CD14-positive monocyte (primary cell): Measurements from ENCODE around the gene KRT38. TPM values are rescaled to one million over a fixed set of nuclear protein-coding genes. Genes with fewer than 3 reads are reported as not detected.

Experiments used
- DNase-seq, 3 donors: peaks; one replicate each; pipeline ENCODE4 v3.0.0-alpha.2; 2011 to 2022
- H2AFZ ChIP-seq: 2 replicates; pipeline ENCODE4 v1.6.0; 2012; ENCODE audit warnings: mild to moderate bottlenecking, low read depth, low read length, inconsistent platforms; ENCODE audit not compliant: insufficient read depth, poor library complexity, severe bottlenecking
- H3K27ac ChIP-seq, 2 donors: 1 replicate in 1 of 2; 2 replicates in 1 of 2; pipeline ENCODE4 v1.5.1; 2012 to 2013; ENCODE audit warnings: low read length in 2 of 2, control low read depth in 1 of 2, inconsistent platforms in 1 of 2, low read depth in 1 of 2, mild to moderate bottlenecking in 1 of 2
- H3K27me3 ChIP-seq, 2 donors: one replicate each; pipeline versions ENCODE4 v1.6.0 to v1.6.1; 2011 to 2013; ENCODE audit warnings: low read length in 2 of 2; ENCODE audit not compliant: control insufficient read depth in 2 of 2, insufficient read depth in 2 of 2
- H3K36me3 ChIP-seq, 2 donors: replicated peaks in 1 of 2; 1 replicate in 1 of 2; 2 replicates in 1 of 2; pipeline versions ENCODE4 v1.5.1 to v1.6.1; 2012 to 2013; ENCODE audit warnings: low read length in 2 of 2, control low read depth in 1 of 2, inconsistent platforms in 1 of 2, mild to moderate bottlenecking in 1 of 2; ENCODE audit not compliant: insufficient read depth in 2 of 2, control insufficient read depth in 1 of 2
- H3K4me1 ChIP-seq, 2 donors: 1 replicate in 1 of 2; 2 replicates in 1 of 2; pipeline versions ENCODE4 v1.5.1 to v1.6.1; 2012 to 2013; ENCODE audit warnings: low read length in 2 of 2, control low read depth in 1 of 2, inconsistent platforms in 1 of 2, mild to moderate bottlenecking in 1 of 2, moderate library complexity in 1 of 2; ENCODE audit not compliant: insufficient read depth in 2 of 2, control insufficient read depth in 1 of 2
- H3K4me2 ChIP-seq: replicated peaks from 2 replicates; pipeline ENCODE3; 2012; ENCODE audit warnings: low read length, moderate library complexity, mild to moderate bottlenecking; ENCODE audit not compliant: poor library complexity, severe bottlenecking; ENCODE audit errors: extremely low read depth
- H3K4me3 ChIP-seq, 3 experiments: fragments of 200-600 bp in 1 of 3; sonication (generic) in 1 of 3; replicated peaks in 1 of 3; 1 replicate in 2 of 3; 2 replicates in 1 of 3; pipeline ENCODE4 v1.5.1; 2011 to 2013; ENCODE audit warnings: low read length in 3 of 3, mild to moderate bottlenecking in 3 of 3, control low read depth in 2 of 3, low read depth in 2 of 3, inconsistent platforms in 1 of 3, moderate library complexity in 1 of 3
- H3K79me2 ChIP-seq: 2 replicates; pipeline ENCODE4 v1.6.0; 2012; ENCODE audit warnings: mild to moderate bottlenecking, control low read depth, inconsistent platforms, low read length, moderate library complexity; ENCODE audit not compliant: insufficient read depth
- H3K9ac ChIP-seq: 2 replicates; pipeline ENCODE4 v1.6.0; 2017; ENCODE audit warnings: low read length, mild to moderate bottlenecking; ENCODE audit not compliant: insufficient read depth, poor library complexity, severe bottlenecking
- H3K9me3 ChIP-seq, 2 donors: replicated peaks in 1 of 2; 1 replicate in 1 of 2; 2 replicates in 1 of 2; pipeline versions ENCODE4 v1.5.1 to v1.6.1; 2012 to 2013; ENCODE audit warnings: low read length in 2 of 2, control low read depth in 1 of 2; ENCODE audit not compliant: control insufficient read depth in 1 of 2, insufficient read depth in 1 of 2
- H4K20me1 ChIP-seq: 2 replicates; pipeline ENCODE4 v1.6.0; 2012; ENCODE audit warnings: mild to moderate bottlenecking, low read length, control low read depth, moderate library complexity; ENCODE audit not compliant: insufficient read depth
- H3K27ac Mint-ChIP-seq, 7 donors: one replicate each; pipeline ENCODE4 v1.8.0; 2020; ENCODE audit warnings: mild to moderate bottlenecking in 7 of 7, mixed read lengths in 7 of 7, moderate library complexity in 6 of 7, inconsistent platforms in 2 of 7
- H3K27me3 Mint-ChIP-seq, 3 donors: one replicate each; pipeline ENCODE4 v1.8.0; 2021 to 2022; ENCODE audit warnings: low read depth in 3 of 3, mild to moderate bottlenecking in 3 of 3, mixed read lengths in 3 of 3, moderate library complexity in 3 of 3, inconsistent platforms in 1 of 3
- H3K36me3 Mint-ChIP-seq, 2 donors: one replicate each; pipeline ENCODE4 v1.8.0; 2020; ENCODE audit warnings: mixed read lengths in 2 of 2, inconsistent platforms in 1 of 2, mild to moderate bottlenecking in 1 of 2
- H3K4me1 Mint-ChIP-seq: one replicate; pipeline ENCODE4 v1.8.0; 2020; ENCODE audit warnings: mild to moderate bottlenecking, mixed read lengths
- H3K4me3 Mint-ChIP-seq, 2 donors: one replicate each; pipeline ENCODE4 v1.8.0; 2020; ENCODE audit warnings: mild to moderate bottlenecking in 2 of 2, mixed read lengths in 2 of 2, moderate library complexity in 1 of 2
- H3K9me3 Mint-ChIP-seq, 7 donors: one replicate each; pipeline ENCODE4 v1.8.0; 2020 to 2022; ENCODE audit warnings: mixed read lengths in 7 of 7, mild to moderate bottlenecking in 6 of 7, moderate library complexity in 6 of 7, inconsistent platforms in 2 of 7
- WGBS: methylation state at CpG from one replicate; pipeline ENCODE4 v1.1.5; 2013; ENCODE audit warnings: missing lambda C conversion rate; ENCODE audit not compliant: insufficient coverage; 5-methylcytosine and 5-hydroxymethylcytosine counted together
- intact Hi-C, 2 donors: fragments of 100-400 bp; cut with micrococcal nuclease; formaldehyde crosslinking; loops; one replicate each; pipeline versions ENCODE4 v1.15.0 to v1.15.1; 2023
- polyA plus RNA-seq, 3 donors: library from polyadenylated mRNA; depleted of rRNA in 1 of 3; unstranded in 2 of 3; stranded (reverse) in 1 of 3; fragments of 300-500 nt in 2 of 3; fragments of >200 nt in 1 of 3; fragmentation: Illumina TruSeq in 2 of 3; gene quantifications; 1 replicate in 2 of 3; 2 replicates in 1 of 3; pipeline ENCODE4 v1.2.3, GENCODE V29; 2012 to 2021
- TF ChIP-seq, protein P1 (sequence below): fragments of 200-600 bp; IDR thresholded peaks from one replicate; pipeline ENCODE4 v1.8.0; 2022; ENCODE audit warnings: antibody characterized with exemption, mild to moderate bottlenecking

KRT38 gene
- polyA plus RNA-seq, 3 donors: not detected

- H3K27me3 Mint-ChIP-seq: peaks cover 11 to 27% (median 13%) of the 10 kb centered on the region in 3 donors
- peaks cover 2 to 3% of the 10 kb centered on the region in 2 donors for H3K27me3 ChIP-seq
- no peaks in the 10 kb centered on the region for H3K36me3 Mint-ChIP-seq
- TF ChIP-seq, protein P1, sequence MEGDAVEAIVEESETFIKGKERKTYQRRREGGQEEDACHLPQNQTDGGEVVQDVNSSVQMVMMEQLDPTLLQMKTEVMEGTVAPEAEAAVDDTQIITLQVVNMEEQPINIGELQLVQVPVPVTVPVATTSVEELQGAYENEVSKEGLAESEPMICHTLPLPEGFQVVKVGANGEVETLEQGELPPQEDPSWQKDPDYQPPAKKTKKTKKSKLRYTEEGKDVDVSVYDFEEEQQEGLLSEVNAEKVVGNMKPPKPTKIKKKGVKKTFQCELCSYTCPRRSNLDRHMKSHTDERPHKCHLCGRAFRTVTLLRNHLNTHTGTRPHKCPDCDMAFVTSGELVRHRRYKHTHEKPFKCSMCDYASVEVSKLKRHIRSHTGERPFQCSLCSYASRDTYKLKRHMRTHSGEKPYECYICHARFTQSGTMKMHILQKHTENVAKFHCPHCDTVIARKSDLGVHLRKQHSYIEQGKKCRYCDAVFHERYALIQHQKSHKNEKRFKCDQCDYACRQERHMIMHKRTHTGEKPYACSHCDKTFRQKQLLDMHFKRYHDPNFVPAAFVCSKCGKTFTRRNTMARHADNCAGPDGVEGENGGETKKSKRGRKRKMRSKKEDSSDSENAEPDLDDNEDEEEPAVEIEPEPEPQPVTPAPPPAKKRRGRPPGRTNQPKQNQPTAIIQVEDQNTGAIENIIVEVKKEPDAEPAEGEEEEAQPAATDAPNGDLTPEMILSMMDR: no peak
- WGBS: 95% methylated on average over 3 of the region's 4 CpGs
- no peak overlapping the region for H3K4me2 ChIP-seq
- no peaks in the 10 kb centered on the region for H4K20me1 ChIP-seq
- H3K79me2 ChIP-seq: no peaks in the 10 kb centered on the region
- intact Hi-C loops: no loop called here
- H3K27ac Mint-ChIP-seq: no peak overlapping the region
- peaks cover 0 to 3% (median 0%) of the 10 kb centered on the region in 7 donors for H3K9me3 Mint-ChIP-seq
- no peak overlapping the region for H2AFZ ChIP-seq
- no peaks in the 10 kb centered on the region for H3K4me1 ChIP-seq
- H3K4me3 ChIP-seq: no peak overlapping the region
- no peak for DNase-seq
- H3K9me3 ChIP-seq: no peaks in the 10 kb centered on the region
- H3K9ac ChIP-seq: no peak overlapping the region
- H3K36me3 ChIP-seq: no peaks in the 10 kb centered on the region
- no peak overlapping the region for H3K4me3 Mint-ChIP-seq
- no peak overlapping the region for H3K27ac ChIP-seq
- no peaks in the 10 kb centered on the region for H3K4me1 Mint-ChIP-seq
These were observed 2.0 kb upstream of the KRT38 start for GRCh38 chr17:41442739-41443138.

- no peaks in the 10 kb centered on the region for H3K4me1 Mint-ChIP-seq
- peaks cover 0 to 3% of the 10 kb centered on the region in 2 donors for H3K27me3 ChIP-seq
- DNase-seq: no peak
- H3K36me3 Mint-ChIP-seq: no peaks in the 10 kb centered on the region
- peaks cover 0 to 3% (median 0%) of the 10 kb centered on the region in 7 donors for H3K9me3 Mint-ChIP-seq
- TF ChIP-seq, protein P1: no peak
- H3K4me2 ChIP-seq: no peak overlapping the region
- no peak overlapping the region for H3K4me3 ChIP-seq
- H3K79me2 ChIP-seq: no peaks in the 10 kb centered on the region
- intact Hi-C loops: no loop called here
- H3K9ac ChIP-seq: no peak overlapping the region
- 72% methylated on average over 3 of the region's 5 CpGs for WGBS
- no peaks in the 10 kb centered on the region for H3K36me3 ChIP-seq
- no peak overlapping the region for H2AFZ ChIP-seq
- no peak overlapping the region for H3K27ac ChIP-seq
- no peaks in the 10 kb centered on the region for H4K20me1 ChIP-seq
- H3K4me1 ChIP-seq: no peaks in the 10 kb centered on the region
- peaks cover 7 to 19% (median 8%) of the 10 kb centered on the region in 3 donors for H3K27me3 Mint-ChIP-seq
- no peak overlapping the region for H3K27ac Mint-ChIP-seq
- H3K9me3 ChIP-seq: no peaks in the 10 kb centered on the region
- H3K4me3 Mint-ChIP-seq: no peak overlapping the region
These were observed 1.4 kb downstream of the KRT38 start for GRCh38 chr17:41439375-41439774.
